HG03280 (cell line): ENCODE results near the gene MKRN2OS.
A peak's percentile ranks its signal among the peaks of the same experiment; 100 is the strongest.
"Not testable (repeated sequence)": the region's sequence is repeated elsewhere in the genome, so short reads cannot be mapped to it uniquely, and the experiment has no call there.

Experiments
- ATAC-seq: cut with Tn5 transposase; IDR thresholded peaks from one replicate; pipeline ENCODE4 v1.9.1; 2021; ENCODE audit warnings: mild to moderate bottlenecking, moderate library complexity; ENCODE audit not compliant: unreplicated experiment

The MKRN2OS gene

DNA sequence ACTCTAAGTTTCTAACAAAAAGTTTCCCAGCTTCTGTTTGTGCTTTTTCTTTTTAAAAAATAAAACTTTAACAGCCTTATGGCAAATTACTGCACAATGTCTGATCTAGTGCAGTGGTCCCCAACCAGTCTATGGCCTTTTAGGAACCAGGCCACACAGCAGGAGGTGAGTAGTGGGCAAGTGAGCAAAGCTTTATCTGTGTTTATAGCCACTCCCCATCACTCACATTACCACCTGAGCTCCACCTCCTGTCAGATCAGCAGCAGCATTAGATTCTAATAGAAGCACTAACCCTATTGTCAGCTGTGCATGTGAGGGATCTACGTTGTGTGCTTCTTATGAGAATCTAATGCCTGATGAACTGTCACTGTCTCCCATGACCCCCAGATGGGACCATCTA, 17.2 kb upstream of the MKRN2OS start:
- ATAC-seq, result no peak

DNA sequence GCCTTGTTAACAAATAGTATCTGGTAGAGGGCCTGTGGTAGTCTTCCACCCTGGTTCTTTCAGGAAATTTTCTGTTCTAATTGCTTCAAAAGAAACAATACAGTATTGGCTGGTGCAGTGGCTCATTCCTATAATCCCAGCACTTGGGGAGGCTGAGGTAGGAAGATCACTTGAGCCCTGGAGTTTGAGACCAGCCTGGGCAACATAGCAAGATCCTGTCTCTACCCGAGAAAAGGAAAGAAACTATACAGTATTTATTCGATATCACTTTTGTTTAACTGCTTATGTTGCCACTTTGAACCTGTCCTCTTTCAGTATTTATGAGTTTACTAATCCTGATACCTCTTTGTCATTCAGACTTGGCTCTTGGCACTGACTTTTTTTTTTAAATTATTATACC, 16.1 kb upstream of the MKRN2OS start:
- ATAC-seq, result no peak

DNA sequence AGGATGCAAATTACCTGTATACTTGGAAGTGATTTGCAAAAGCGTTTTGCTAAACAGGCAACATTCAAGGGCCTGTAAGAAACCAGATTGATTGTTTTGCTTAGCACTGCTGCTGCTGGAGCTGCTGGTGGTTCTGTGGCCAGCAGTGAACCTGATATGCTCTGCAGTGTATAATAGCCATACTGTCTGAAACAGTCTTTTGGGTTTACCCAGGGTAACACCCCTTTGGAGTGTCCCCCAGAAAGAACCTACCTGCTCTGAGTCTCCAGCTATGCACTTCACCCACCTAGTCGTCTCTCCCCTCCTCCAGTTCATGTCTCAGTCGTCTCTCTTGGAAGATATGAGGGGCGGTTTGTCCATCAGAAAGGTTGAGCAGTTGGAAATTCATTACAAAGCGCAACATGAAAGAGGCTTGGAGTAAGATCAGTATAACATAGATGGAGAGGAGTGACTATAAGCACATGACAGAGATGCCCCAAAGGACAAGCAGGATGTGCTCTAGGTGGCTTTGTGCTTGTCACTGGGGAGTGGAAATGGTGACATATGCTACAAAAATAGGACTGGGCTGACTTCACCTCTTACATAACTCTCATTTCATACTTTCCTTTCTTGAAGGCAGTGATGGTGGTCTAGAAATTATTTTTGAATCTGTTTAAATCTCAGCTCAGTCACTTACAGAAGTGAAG, 15.3 kb upstream of the MKRN2OS start:
- ATAC-seq, result no peak

DNA sequence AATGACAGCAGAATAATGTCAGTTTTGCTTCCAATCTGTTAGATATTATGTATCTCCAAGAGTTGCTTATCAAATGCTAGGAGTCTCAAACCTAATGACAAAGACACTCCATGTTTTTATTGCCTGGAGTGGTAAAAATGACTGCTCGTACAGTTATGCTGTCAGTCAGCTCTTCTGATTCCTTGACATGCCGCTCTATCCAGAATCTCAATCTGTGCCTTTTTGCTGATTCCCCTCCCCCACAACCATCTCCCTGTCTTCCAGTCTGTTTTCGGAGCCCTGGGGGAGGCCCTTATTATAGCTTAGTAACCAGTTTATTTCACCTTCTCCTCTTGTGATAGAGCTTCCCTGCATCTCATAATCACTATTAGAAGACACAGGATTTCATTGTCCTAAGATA, 14.2 kb upstream of the MKRN2OS start:
- no peak for ATAC-seq

DNA sequence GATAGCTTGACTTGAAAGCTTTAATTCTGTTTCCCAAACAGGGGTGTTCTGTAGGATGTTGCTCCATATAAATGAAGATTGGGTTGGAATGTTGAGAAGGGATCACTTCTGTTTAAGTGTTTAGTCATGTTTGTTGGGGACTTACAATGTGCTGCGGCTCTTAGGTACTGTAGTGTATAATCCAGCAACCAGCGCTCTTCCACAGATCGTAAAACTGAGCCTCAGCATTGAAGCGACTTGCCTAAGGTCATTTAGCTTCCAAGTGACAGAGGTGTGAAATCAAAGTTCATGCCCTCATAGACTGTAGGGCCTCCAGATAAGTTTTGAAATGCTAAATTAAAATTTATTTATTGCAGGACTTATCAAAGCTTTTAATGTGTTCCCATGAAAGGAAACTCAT, 13.4 kb upstream of the MKRN2OS start:
- no peak for ATAC-seq

DNA sequence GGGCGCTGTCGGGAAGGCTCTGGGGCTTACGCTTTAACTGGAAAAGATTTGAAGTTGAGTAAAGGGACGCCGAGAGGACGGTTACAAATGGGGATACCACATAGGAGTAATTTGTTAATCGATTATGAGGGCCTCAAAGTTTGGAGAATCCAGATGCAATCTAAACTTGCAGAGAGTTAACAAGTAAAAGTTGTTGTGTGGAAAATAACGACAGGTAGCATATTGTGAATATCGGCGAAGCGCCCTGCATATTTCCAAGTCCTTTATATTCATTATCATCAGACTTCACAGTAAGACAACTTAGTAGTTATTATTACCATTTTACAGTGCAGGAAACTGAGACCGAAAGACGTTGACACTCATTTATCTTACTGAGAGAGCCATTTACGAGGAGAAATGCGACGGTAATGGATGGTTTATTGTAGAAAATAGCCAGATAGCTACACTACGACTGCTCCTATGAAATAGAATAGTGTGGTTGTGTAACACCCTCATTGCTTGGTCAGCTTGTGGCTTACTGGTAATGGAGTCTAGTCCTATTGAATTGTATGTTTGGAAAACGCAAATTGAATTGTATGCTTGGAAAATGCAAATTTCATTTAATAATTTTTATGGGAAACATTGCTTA, 12.3 kb upstream of the MKRN2OS start:
- ATAC-seq, result no peak

DNA sequence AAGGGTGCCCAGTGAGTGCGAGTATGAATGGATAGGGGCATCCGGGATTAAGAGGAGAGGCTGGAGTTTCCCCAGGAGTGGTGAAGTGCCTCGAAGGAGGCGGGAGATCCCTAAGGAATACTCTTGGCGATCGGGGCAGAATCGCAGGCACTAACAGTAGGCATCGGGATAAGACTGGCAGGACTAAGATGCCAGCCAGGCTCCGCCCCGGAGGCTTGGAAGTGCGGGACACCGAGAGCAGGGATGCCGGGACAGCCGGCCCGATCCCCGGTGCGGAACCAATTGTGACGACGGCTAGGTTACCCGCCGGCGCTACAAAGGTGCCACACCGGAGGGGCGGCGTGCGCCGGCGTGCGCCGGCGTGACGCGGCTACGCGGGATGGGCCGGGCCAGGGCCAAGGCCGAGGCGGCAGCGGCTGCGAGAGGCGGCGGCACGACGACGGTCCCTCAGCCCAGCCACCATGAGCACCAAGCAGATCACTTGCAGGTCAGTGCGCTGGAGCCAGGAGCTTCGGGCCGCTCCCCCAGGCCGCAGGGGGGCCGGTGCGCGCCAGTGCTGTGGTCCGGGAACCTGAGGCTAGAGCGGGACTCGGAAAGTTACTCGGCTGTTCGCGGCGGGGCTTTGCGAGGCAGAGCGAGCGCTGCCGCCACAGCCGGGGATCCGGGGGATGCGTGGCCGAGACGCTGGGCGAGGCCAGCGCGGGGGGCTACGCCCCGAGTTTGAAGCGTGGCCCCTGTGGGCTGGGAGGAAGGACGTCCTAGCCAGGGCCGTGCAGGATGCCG, 11.6 kb upstream of the MKRN2OS start, which contains the start of gene MKRN2:
Gene MKRN2, plus strand, starts transcription at position 398 of the 783 bp plus-strand sequence. Its CDS starts 64 bp downstream, at position 462.
- peak; percentile 86 for ATAC-seq

DNA sequence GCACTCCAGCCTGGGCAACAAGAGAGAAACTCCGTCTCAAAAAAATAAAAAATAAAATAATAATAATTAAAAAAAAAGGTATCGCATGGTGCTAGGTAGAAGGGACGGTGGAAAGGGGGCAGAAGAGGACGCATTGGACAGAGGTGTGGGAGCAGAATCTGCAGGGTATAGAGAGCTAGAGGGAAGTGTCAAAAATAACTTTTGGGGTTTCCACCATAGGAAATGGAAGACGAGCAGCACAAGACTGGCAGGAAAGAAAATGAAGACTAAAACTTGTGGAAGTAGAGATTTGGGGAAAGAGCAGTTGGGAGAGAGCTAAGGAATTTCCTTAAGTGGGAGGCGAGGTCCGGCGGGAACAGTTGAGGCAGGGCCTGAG, 11.0 kb upstream of the MKRN2OS start:
- ATAC-seq, result no peak

DNA sequence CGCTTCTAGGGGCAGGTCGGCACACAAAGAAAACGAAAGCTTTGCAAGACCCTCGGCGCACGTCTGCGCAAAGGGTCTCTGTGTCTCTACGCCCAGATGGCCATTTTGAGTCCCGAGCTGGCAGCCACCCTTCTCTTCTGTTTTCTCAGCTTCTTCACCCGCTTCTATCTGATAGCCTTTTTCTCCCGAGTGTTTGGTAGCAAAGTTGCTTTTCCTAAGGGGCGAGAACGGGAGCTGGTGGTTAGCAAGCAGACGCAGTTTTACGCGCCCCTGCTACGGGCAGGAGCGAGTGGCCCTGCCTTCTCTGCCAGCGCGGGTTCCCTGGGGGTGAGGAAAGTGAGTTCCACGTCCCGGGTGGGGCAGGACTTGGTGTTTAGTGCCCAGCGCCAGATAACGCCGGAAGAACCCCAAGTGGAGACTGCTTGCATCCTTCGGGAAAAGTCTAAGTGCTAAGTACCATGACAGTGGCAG, 8.7 kb upstream of the MKRN2OS start:
- ATAC-seq, result no peak

DNA sequence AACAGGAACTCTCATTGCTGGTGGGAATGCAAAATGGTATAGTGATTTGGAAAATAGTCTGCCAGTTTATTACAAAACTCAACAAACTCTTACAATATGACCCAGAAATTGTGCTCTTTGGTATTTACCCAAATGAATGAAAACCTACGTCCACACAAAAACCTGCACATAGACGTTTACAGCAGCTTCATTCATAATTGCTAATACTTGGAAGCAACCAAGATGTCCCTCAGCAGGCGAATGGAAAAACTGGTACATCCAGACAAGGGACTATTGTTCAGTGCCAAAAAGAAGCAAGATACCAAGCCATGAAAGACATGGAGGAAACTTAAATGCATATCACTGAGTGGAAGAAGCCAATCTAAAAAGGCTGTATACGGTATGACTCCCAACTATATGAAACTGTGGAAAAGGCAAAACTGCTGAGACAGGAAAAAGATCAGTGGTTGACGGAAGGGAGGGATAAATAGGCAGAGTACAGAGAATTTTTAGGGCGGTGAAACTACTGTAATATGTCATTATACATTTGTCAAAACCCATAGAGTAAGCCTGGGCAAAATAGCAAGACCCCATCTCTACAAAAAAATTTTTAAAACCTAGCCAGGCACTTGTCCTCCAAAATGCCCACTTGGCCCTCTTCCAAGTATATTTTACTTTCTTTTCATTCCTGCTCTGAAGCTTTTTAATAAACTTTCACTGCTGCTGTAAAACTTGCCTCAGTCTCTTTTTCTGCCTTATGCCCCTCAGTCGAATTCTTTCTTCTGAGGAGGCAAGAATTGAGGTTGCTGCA, 4.9 kb upstream of the MKRN2OS start:
- ATAC-seq, result no peak

DNA sequence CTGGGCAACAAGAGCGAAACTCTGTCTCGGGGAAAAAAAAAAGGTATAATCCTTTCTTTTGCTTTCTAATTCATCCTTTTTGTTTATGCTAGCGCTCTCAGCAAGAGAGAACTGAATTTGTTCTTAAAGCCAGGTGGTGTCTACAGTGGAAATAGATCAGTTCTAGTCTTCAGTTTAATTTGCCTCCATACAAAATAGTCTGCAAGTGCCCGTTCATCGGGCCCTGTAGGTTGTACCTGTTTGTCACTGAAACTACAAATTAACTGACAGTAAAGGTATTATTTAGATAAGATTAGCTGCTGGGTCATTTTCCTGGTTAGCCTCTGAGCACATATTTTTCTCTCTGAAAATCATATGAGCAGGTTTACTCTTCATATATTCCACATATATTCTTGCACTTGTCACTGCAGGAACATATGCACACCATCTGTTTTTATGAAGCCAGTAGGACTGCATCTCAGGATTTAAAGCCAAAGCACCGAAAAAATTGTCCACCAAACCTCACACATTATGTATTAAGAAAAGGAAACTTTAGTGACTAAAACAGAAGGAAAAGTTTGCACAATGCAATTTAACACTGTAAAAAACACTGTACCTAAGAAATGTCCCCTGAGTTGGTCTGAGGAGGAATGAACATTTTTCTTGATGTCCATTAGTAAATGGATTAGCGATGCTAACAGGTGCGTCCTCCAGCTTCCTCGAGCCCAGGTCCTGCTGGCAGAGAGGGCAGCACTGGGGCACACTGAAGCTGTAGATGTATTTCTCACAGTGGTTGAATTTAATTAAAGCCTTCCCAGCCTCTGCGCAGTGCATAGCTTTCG, 437 bp downstream of the MKRN2OS start:
- no peak for ATAC-seq

DNA sequence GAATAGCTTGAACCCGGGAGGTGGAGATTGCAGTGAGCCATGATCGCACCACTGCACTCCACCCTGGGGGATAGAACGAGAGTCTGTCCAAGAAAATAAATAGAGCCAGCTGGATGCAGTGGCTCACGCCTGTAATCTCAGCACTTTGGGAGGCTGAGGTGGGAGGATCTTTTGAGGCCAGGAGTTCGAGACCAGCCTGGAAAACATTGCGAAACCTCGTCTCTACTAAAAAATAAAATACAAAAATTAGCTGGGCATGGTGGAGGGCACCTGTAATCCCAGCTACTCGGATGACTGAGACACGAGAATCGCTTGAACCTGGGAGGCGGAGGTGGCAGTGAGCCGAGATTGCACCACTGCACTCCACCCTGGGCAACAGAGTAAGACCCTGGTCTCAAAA, 1.8 kb downstream of the MKRN2OS start:
- not testable (repeated sequence) for ATAC-seq

DNA sequence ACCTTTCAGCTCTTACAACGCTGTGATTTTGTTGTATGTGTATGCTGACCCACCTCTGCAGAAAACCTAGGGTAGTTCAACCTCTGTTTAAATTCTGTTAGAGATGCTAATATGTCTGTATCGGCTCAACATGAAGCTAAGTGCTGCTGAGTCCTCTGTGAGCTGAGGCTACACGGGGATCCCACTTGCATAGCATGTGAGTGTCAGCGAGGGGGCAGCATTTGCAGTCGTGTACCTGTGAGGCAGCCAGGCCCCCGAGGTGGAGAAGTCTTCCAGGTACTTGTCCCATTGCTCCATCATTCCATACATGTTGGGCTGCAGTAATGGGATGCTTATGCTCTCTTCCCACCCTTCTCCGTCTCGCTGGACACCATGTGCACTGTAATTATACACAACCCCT, 3.7 kb downstream of the MKRN2OS start:
- no peak for ATAC-seq

DNA sequence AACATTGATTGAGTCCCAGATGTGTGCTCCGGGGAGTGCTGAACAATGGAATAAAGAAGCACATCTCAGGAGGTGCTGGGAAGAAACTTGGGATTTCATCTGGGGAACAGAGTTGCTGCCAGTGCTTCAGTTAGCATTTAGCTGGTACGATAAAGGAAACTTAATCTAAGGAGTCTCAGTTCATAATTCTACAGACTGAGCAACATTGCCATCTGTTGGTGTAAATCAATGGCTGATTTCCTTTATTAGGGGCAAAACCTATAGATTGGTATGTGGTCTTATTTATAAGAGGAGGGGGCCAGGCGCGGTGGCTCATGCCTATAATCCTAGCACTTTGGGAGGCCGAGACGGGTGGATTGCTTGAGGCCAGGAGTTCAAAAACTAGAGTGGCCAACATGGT, 8.9 kb downstream of the MKRN2OS start:
- no peak for ATAC-seq

DNA sequence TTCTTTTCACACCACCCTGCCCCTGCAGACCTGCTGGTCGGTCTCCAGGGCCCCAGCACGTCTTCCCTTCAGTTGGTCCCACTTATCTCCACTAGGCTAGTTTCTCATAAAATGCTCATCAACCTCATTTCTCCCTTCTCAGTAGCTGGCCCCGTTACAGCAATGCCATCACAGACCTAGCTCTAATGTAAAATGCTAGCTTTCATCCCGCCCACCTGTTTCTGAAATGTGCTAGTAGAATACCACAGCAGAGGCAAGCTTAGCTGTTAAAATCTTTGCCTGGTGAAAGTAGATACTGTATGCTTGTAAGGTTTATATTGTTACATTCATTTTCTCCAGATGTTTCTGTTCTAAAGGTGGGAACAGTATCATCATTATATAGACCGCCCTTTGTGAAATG, 13.1 kb downstream of the MKRN2OS start:
- ATAC-seq, result no peak

DNA sequence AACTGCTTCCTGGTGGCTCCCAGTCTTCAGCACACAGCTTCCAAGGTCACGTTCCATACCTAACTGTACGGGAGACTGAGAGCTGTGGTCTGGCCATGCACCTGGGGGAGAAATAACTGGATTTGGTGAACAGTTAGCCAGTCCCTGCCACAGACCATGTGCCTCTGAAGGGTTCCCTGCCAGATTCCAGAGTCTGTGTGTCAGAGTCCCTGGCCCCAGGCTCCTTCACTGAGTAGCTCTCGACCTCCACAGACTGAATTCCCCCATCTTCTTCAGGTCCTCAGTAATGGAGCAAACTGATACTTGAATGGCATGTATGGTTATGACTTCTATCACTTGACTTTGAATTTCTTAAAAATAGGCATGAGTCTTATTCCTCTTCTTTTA, 17.5 kb downstream of the MKRN2OS start:
- ATAC-seq, result no peak

DNA sequence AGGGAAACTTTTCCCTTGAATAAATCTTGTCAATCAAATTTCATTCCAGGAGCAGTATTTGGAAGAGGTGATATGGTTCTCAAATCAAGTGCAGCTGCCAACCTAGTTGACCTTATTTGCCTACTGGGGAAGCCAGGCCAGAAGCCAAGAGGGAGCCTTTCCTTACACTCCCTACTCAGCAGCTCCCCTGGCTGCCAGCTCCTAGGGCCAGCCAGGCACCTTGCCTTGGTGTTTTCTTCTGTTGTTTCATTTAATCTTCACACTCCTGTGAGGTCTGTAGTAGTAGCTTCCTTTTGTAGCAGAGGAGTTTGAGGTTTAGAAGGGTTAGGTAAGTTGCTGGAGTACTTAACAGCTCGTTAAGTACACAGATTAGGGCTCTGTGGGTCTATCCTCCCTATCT, 22.6 kb downstream of the MKRN2OS start:
- no peak for ATAC-seq

DNA sequence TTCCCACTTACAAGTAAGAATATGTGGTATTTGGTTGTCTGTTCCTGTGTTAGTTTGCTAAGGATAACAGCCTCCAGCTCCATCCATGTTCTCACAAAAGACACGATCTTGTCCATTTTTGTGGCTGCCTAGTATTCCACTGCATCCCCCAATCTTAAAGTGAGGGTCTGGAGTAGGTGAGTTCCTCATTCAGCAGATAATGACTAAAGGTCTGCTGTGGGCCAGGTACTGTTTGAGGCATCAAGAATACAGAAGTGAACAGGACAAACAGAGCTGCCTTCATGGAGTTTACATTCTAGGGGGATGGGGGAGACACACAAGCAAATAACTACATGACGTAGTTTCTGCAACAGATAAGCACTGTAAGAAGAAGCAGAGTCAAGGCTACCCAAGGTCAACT, 24.3 kb downstream of the MKRN2OS start:
- ATAC-seq, result no peak

DNA sequence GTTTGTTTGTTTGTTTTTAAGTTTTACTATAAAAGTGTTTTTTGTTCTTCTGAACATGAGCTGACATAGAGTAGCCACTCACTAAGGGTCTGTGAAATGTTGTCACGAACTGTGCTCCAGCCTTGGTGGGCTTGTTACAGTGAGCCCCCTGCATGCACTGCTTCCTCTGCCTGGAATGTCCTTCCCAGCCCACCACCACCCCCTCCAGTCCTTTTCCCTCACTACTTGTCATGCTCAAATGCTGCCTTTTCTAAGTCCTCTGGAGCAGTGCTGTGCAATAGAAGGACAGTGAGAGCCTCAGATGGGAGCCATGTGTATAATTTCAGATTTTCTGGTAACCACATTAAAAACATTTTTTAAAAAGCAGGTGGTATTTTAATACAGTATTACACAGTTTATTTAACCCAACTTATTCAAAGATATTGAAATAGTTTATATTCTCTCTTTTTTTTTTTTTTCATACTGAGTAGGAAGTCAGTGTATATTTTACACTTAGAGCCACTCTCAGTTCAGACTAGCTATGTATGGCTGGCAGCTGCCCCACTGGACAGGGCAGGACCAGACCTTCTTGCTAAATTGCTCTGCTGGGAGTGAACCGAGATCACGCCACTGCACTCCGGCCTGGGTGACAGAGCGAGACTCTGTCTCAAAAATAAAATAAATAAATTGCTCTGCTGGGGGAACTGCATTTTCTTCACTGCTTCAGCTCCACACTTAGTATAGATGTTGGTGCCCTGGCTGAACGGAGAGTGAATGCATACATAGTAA, 26.9 kb downstream of the MKRN2OS start:
- no peak for ATAC-seq

DNA sequence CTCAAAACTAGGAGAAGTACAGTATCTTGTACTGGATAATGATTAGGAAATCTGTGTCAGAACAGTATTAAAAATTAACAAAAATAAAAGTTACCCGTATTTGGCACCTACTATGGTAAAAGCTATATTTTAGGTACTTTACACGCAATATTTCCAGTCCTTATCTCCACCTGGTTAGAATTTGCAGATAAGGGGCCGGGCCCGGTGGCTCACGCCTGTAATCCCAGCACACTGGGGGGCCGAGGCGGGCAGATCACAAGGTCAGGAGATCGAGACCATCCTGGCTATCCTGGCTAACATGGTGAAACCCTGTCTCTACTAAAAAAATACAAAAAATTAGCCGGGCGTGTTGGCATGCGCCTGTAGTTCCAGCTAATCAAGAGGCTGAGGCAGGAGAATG, 28.4 kb downstream of the MKRN2OS start:
- ATAC-seq, result no peak
